Tibial nerve (tissue), 4 donors: Measurements from ENCODE around the gene JKAMP.

ENCODE experiments used
- CTCF ChIP-seq, 5 experiments: fragments of 200-600 bp in 3 of 5; fragments of 450-650 bp in 2 of 5; sonication (generic) in 3 of 5; IDR thresholded peaks; one replicate each; pipeline ENCODE4 v1.5.1; 2016 to 2019; ENCODE audit warnings: antibody characterized with exemption in 5 of 5, mild to moderate bottlenecking in 3 of 5, moderate library complexity in 2 of 5
- EP300 ChIP-seq, 2 donors: sonication (generic); formaldehyde crosslinking; IDR thresholded peaks; one replicate each; pipeline ENCODE4 v1.6.1; 2017; ENCODE audit warnings: antibody characterized with exemption in 2 of 2, mild to moderate bottlenecking in 1 of 2
- POLR2A ChIP-seq, 2 donors: fragments of 450-650 bp; IDR thresholded peaks; one replicate each; pipeline ENCODE4 v1.6.1; 2017; ENCODE audit warnings: antibody characterized with exemption in 2 of 2, mild to moderate bottlenecking in 2 of 2, moderate library complexity in 2 of 2

DNA sequence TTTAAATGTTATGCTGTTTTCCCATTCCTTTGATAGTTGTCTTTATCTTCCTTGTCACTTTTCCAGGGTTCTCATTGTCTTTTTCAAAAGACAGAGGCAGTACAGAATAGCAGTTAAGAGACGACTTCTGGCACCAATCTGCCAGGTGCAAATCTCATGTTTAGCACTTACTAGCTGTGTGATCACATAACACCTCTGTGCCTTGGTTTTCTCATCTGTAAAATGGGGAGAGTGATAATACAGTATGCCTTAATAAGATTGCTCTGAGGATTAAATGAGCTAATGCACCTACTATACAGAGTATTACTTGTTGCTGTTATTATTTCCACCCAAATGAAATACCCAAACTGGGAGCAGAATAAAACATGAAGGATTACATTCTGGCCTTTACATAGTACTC, 23.9 kb upstream of the JKAMP start:
- TF ChIP-seq CTCF (IDR thresholded peaks at IDR 0.05) (no peak), POLR2A (IDR thresholded peaks at IDR 0.05) (no peak), EP300 (IDR thresholded peaks at IDR 0.05) (no peak)
